Measurements from ENCODE around the gene ZNF195. TPM values are rescaled to one million over a fixed set of nuclear protein-coding genes. Genes with fewer than 3 reads are reported as not detected.
"Not testable (repeated sequence)": the region's sequence is repeated elsewhere in the genome, so short reads cannot be mapped to it uniquely, and the experiment has no call there.

The ZNF195 gene
- total RNA-seq, 1 experiment from 2014 or later: 39.1 TPM

- DNase-seq (ENCODE audit: extremely low read depth, low read depth): no peak
Observed at GRCh38 chr11:3357994-3358676, 20.8 kb downstream of the ZNF195 start.

GRCh38 chr11:3357302-3357701 is 21.6 kb downstream of the ZNF195 start:
- no peak for DNase-seq (ENCODE audit: extremely low read depth, low read depth)

DNA sequence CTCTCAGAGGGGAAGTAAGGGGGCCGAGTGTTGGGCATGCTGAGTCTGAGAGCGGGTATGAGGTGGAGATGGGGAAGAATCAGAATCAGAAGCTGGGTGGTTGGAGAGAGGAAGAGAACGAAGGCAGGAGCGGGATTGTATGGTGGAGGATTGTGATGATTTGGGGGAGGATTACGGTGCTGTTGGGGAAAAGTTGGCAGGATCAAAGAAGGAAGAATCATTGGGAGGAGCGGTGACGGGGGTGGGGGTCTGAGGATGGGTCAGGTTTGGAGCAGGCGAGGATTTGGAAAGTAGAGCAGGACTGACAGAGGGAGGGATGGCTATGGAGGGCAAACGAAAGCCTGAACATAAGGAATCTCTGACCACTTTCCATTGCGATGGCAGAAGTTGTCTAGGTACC is 22.1 kb downstream of the ZNF195 start:
- no peak for DNase-seq (ENCODE audit: extremely low read depth, low read depth)

- DNase-seq (ENCODE audit: extremely low read depth, low read depth): no peak
Observed at GRCh38 chr11:3353066-3353465, 25.9 kb downstream of the ZNF195 start.

DNA sequence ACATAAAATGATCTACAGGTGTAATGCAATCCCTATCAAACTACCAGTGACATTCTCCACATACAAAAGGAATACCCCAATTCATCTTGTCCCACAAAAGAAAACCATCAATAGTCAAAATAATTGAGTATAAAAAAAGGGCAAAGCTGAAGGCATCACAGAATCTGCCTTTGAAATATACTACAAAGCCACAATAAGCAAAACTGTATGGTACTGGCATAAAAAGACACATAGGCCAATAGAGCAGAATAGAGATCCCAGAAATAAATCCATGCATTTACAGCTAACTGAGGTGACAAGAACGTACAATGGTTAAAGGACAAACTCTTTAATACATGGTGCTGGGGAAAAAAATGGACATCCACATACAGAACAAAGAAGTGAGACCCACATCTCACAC is 31.8 kb downstream of the ZNF195 start:
- no peak for DNase-seq (ENCODE audit: extremely low read depth, low read depth)

GRCh38 chr11:3346587-3346986 is 32.4 kb downstream of the ZNF195 start:
- no peak for DNase-seq (ENCODE audit: extremely low read depth, low read depth)

DNA sequence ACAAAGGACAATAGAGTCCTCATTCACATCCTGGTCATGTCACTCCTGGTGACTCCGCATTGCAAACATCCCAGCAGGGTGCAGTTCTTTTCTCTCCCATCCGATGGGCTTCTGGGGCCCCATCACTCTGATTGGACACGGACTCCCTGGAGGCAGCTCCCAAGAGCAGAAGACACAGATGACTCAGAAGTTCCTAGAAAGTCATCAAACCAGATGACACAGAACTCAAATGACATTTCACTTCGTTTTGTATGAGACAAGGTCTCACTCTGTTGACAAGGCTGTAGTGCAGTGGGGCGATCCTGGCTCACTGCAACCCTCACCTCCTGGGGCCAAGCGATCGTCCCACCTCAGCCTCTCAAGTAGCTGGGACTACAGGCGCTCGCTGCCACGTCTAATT is 33.2 kb downstream of the ZNF195 start:
- no peak for DNase-seq (ENCODE audit: extremely low read depth, low read depth)

DNA sequence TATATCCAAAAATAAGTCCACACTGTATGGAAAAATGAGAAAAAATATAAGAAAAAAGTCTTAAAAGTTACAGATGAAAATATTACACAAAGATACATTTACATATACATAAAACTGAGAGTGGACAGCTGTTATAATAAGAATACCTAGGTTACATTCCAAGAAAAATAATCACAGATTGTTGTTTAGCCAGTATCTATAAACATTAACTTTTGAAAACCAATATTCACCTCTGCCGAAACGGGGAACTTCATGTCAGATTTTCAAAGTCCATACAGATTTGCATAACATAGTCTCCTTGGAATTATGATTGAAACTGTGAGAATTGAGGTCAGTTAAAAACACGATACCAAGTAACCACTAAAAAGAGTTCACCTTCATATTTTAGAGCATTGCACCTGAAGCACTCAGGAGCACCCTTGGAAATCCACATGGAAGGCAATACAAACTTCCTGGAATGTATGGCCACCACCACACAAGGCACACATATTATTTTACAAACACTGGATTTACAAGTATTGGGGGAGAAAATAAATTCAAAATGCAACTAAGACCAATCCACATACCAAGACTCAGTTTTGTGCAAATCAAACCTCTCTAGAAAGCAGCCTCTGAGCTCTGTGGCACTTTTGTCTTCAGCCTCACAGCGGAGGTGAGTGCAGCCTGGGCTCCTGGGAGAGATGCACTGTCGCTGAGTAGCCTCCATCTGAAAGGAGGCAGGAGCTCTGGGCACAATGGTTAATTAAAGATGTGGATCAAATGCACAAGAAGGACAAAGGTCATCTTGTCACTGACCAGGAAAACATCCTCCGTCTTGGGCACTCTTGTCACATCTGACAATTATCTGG is 34.4 kb downstream of the ZNF195 start:
- DNase-seq (ENCODE audit: extremely low read depth, low read depth): no peak

DNA sequence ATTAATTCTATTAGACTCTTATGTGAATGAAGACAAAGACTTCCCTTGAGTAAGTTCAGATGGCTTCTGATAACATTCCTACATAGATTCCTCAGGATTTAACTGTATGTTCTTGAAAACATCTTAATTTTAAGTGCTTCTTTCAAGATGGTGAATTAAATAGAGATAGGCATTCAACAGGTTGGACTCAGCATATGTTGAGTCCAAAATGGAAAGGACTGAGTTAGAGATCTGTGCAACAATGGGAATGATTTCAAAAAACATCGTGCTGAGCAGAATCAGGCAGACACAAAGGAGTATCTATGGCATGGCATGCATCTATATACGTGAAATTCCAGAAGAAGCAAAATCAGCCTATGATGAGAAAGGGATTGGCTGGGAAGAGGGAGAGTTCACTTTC is 36.2 kb downstream of the ZNF195 start:
- DNase-seq (ENCODE audit: extremely low read depth, low read depth): no peak

DNA sequence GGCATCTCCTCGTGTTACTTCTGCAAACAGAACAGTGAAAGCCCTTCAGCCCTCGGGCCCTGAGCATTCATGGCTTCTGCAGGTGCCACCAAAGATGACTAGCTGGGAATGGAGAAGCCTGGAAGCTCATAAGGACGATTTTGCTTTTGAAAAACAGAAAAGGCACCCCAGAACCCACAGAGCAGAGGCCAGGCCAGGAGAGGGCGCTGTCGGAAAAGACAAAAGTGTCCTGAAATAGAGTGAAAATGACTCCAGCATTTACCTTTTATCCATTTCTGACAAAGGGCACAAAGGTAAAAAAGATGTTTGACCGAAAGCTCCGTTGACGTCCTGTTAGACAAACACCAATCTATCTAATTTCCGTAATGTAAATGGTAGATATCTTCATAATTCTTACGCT is 37.6 kb downstream of the ZNF195 start:
- peak; percentile 33 for DNase-seq (ENCODE audit: extremely low read depth, low read depth)

DNA sequence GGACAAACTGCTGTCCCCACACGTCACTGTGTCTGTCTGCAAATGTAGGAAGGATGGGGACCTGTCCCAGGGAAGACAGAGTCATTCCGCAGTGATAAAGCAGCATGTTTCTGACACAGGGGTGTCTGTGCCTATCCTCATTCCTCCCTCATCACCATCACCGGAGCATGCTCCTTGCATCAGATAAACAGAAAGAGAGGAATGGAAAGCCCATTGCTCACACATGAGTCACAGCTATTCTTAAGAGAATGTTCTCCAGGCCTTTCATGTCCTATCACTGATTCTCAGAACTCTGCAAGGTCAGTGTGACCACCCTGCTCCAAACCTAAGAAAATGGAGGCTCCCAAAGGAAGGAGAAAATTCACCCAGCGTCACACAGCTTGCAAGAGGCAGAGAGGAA is 38.9 kb downstream of the ZNF195 start:
- DNase-seq (ENCODE audit: extremely low read depth, low read depth): no peak

- DNase-seq (ENCODE audit: extremely low read depth, low read depth): no peak
Observed at GRCh38 chr11:3339340-3339624, 39.7 kb downstream of the ZNF195 start.

- DNase-seq (ENCODE audit: extremely low read depth, low read depth): no peak
Observed at GRCh38 chr11:3338569-3339339, 40.2 kb downstream of the ZNF195 start.

DNA sequence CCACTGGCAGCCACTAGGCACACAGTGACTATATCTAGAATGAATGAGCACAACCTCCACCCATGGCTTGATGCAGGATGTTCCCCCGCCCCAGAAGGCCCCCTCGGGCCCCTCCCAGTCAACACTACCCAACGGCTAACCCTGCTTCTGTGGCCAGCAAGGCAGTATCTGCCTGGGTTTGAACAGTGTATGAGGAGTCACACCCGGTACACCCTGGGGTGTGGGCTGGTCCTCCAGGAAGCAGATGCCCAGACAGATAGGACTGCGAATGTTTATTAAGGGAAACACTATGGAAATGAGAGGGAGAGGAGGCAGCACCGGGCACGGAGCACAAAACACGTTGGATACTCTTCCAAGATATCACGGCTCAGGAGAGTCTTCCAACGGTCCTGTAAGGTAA is 42.5 kb downstream of the ZNF195 start:
- DNase-seq (ENCODE audit: extremely low read depth, low read depth): not testable (repeated sequence)

DNA sequence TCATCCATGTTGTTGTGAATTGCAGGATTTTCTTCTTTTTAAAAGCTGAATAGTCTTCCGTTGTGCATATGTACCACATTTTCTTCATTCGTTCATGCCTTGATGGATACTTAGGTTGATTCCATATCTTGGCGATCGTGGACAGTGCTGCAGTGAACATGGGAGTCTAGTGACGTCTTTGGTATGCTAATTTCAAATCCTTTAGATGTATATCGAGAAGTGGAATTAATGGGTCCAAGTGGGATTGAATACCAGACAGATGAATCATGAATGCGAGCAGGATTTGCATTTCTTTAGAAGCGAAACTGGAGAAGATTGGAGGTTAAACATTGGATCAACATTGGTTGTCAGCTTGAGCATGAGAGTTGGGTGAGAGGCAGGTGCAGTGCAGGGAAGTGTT is 45.8 kb downstream of the ZNF195 start:
- DNase-seq (ENCODE audit: extremely low read depth, low read depth): not testable (repeated sequence)

GRCh38 chr11:3331078-3331477 is 47.9 kb downstream of the ZNF195 start:
- not testable (repeated sequence) for DNase-seq (ENCODE audit: extremely low read depth, low read depth)

DNA sequence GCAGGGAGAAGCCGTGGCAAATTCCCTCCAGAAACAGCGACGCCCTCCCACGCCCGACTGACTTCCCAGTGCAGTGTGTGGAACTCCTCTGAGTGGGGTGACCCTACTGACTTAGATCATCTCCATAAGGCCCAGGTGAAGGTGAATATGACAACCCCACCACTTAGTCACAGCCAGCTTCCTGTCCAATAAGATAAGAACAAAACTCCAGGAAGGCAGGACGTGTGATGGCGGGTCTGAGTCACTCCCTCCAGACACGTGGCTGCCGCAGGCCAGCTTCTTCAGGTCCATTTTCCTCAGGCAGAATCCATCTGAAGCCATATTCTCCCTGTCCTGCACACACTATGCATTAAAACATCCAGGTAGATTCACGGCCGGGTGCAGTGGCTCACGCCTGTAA is 48.9 kb downstream of the ZNF195 start:
- not testable (repeated sequence) for DNase-seq (ENCODE audit: extremely low read depth, low read depth)

DNA sequence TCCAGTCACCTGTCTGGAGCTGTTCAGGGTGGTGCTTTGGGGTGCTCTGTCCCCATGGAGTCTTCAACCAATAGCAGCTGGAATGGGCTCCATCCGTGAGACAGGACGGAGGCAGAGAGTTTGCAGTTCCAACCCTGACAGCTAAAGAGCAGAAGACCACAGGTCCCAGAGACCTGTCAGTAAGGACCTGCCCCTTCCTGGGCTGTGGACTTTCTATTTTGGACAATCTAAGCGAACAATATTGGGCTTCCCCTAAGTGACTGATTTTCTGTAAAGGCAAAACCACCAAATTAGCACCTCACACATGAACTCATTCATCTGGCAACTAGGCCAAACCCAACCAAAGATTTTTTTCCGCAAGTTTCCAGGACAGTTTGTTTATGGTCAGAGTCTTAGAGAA is 50.4 kb downstream of the ZNF195 start:
- DNase-seq (ENCODE audit: extremely low read depth, low read depth): not testable (repeated sequence)

- not testable (repeated sequence) for DNase-seq (ENCODE audit: extremely low read depth, low read depth)
Observed at GRCh38 chr11:3326450-3326849, 52.5 kb downstream of the ZNF195 start.

DNA sequence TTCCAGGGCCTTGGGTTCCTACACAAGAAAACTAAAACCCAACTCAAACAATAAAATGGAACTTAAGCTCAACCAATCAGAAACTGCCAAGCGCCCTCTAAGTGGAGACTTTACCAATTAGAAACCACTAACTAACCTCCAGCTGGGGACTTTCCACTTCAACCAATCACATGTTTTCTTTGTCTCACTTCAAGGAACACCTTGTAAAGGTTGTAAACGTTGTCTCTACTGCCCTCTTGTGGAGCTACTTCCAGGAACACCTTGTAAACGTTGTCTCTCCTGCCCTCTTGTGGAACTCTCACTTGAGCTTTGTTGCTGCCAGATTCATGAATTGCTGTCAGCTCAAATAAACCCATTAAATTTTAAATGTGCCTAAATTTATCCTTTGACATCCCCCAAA is 54.2 kb downstream of the ZNF195 start:
- not testable (repeated sequence) for DNase-seq (ENCODE audit: extremely low read depth, low read depth)
